GM21737 (cell line): ENCODE data around the gene ATOSB.

Experiments used
- ATAC-seq: cut with Tn5 transposase; IDR thresholded peaks from one replicate; pipeline ENCODE4 v1.9.1; 2021; ENCODE audit warnings: mild to moderate bottlenecking, moderate library complexity; ENCODE audit not compliant: unreplicated experiment

ATOSB gene

GRCh38 chr9:35089434-35089833, 26.2 kb downstream of the ATOSB start:
- no peak for ATAC-seq

GRCh38 chr9:35085078-35085477, 30.6 kb downstream of the ATOSB start:
- no peak for ATAC-seq

GRCh38 chr9:35079426-35080341, 36.0 kb downstream of the ATOSB start, which contains the start of gene FANCG:
FANCG (minus strand) TSS chr9:35079942; CDS start chr9:35079524, 418 bp downstream.
- peak; percentile 78 for ATAC-seq

GRCh38 chr9:35079041-35079425, 36.6 kb downstream of the ATOSB start:
- ATAC-seq, result no peak

- ATAC-seq, result no peak
Measured at GRCh38 chr9:35078066-35078465, 37.6 kb downstream of the ATOSB start.

GRCh38 chr9:35076848-35077247, 38.8 kb downstream of the ATOSB start:
- no peak for ATAC-seq

GRCh38 chr9:35075358-35075757, 40.3 kb downstream of the ATOSB start:
- ATAC-seq, result no peak

DNA sequence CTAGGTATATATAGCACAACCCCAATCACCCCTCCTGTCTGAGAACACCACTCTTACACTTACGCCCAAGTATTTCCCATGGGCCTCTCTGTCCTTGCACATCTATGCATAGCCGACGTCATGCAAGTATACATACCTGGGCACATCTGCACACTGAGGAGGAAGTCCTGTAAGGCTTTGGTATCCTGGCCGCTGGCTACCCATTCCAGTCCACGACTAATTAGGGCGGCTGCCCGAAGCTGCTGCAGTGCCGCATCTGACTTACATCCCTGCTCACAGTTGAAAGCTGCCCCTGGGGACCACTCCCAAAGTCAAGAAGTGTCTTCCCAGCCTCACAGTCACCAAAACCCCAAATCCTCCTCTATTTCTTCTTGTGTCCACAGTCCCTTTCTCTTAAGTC, 40.9 kb downstream of the ATOSB start:
- no peak for ATAC-seq

GRCh38 chr9:35074141-35074540, 41.5 kb downstream of the ATOSB start:
- ATAC-seq, result no peak

DNA sequence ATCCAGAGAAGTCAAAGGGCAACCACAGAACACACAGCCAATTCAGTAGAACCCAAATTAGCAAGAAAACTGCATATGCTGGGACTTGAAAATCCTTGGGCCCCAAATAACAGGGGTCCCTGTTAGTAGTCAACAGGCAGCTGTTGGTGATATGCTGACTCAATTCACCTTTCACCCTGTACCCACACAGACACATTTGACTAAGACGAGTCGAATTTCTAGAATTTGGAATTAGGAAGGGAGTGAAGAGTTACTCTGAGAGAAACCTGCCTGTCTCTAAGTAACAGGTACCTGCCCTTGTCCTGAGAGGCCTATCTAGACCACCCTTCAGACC, 42.4 kb downstream of the ATOSB start:
- no peak for ATAC-seq

- ATAC-seq, result peak; percentile 78
Measured at GRCh38 chr9:35072461-35073278, 43.0 kb downstream of the ATOSB start, which contains the start of gene VCP. VCP (minus strand) TSS chr9:35072625; CDS start chr9:35072353, 272 bp downstream.

- ATAC-seq, result peak; percentile 58
Measured at GRCh38 chr9:35071814-35072460, 43.7 kb downstream of the ATOSB start.

- no peak for ATAC-seq
Measured at GRCh38 chr9:35070823-35071813, 44.5 kb downstream of the ATOSB start.

DNA sequence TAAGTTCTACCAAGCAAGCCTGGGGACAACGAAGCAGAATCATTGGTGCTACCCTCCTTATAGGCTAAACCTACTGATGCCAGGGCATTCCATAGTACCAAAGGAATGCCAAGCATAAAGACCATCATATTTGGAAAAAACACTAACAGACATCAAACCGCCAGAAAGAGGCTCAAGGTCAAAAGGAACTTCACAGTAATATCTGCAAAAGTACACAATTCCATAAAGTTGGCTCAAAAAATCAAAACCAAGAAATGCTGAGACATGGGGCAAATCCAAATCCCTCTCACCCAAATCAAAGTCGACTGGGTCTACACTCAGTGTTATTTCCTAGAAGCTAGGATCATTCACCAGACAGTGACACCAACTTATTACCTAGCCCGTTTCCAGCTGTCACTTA, 46.6 kb downstream of the ATOSB start:
- no peak for ATAC-seq

GRCh38 chr9:35067056-35067455, 48.6 kb downstream of the ATOSB start:
- no peak for ATAC-seq

- no peak for ATAC-seq
Measured at GRCh38 chr9:35060548-35061207, 55.0 kb downstream of the ATOSB start.

GRCh38 chr9:35059438-35059837, 56.2 kb downstream of the ATOSB start:
- ATAC-seq, result no peak

DNA sequence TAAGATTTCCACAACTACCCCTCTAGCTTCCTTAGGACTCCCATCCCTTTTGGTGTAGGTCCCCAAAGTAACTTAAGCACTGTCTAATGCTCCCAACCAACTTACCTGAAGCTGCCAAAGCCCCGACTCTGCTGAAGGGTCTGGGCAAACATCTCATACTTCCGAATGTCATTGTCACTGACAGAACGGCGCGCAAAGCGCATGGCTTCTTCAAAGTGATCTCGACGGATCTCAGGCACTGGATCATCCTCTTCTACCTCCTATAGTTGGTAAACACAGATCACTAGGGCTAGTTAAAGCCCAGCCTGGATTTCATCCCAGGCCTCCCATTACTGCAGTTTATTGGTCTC, 58.4 kb downstream of the ATOSB start:
- no peak for ATAC-seq

- no peak for ATAC-seq
Measured at GRCh38 chr9:35056571-35057270, 58.9 kb downstream of the ATOSB start.
